HepG2 (cell line): ENCODE data around the gene TANC1. TPM values are rescaled to one million over a fixed set of nuclear protein-coding genes. Genes with fewer than 3 reads are reported as not detected.

Experiments used
- ATAC-seq: fragments of 200-7000 bp; cut with Tn5 transposase; 3 replicates; pipeline ENCODE4 v1.9.1; 2020; ENCODE audit warnings: mild to moderate bottlenecking, moderate library complexity
- BruUV-seq: library from RNA; stranded (reverse); fragments of 400-500 nt; replicated peaks from 2 replicates; lab custom pipeline; 2021; lab: Mats Ljungman, UMichigan
- CTCF ChIA-PET: fragments of 300-600 bp; formaldehyde crosslinking; extraction: SDS; loops from one replicate; lab custom pipeline; 2021; ENCODE audit warnings: low total read pairs, inconsistent platforms, low intra/inter-chr PET ratio; lab: Yijun Ruan, JAX
- POLR2A ChIA-PET: fragments of 350-600 bp; sonication (Branson Sonifier 250); formaldehyde crosslinking; loops from one replicate; lab custom pipeline; 2020; ENCODE audit warnings: antibody characterized with exemption, inconsistent platforms; lab: Yijun Ruan, JAX
- DNase-seq: peaks from one replicate; pipeline ENCODE4 v3.0.0-alpha.2; 2015; ENCODE audit warnings: low spot score
- FAIRE-seq: peaks from 3 replicates; lab custom pipeline; 2011; peaks lifted over from hg19 to GRCh38; lab: Jason Lieb, UNC
- H2AFZ ChIP-seq: one replicate; pipeline ENCODE4 v1.6.1; 2011; ENCODE audit warnings: low read length, inconsistent platforms
- H3K27ac ChIP-seq: fragments of 300-600 bp; 3 replicates; pipeline ENCODE4 v1.8.0; 2011; ENCODE audit warnings: mixed run types, mild to moderate bottlenecking, mixed read lengths, low read length, inconsistent platforms; ENCODE audit not compliant: insufficient read depth; ENCODE audit errors: extremely low read length
- H3K27me3 ChIP-seq, 2 experiments: fragments of 200-600 bp in 1 of 2; 2 replicates in 1 of 2; 3 replicates in 1 of 2; pipeline versions ENCODE4 v1.6.0 to v1.8.0; 2011; ENCODE audit warnings: low read length in 2 of 2, mild to moderate bottlenecking in 2 of 2, moderate library complexity in 2 of 2, inconsistent platforms in 1 of 2; ENCODE audit not compliant: insufficient read depth in 2 of 2, control insufficient read depth in 1 of 2
- H3K36me3 ChIP-seq, 2 experiments: fragments of 200-600 bp in 1 of 2; replicated peaks in 1 of 2; 2 replicates in 1 of 2; 3 replicates in 1 of 2; pipeline versions ENCODE4 v1.5.1 to v1.8.0; 2011; ENCODE audit warnings: low read length in 2 of 2, inconsistent platforms in 1 of 2; ENCODE audit not compliant: insufficient read depth in 2 of 2, control insufficient read depth in 1 of 2
- H3K4me1 ChIP-seq: 2 replicates; pipeline ENCODE4 v1.5.1; 2012; ENCODE audit warnings: low read length, inconsistent platforms; ENCODE audit not compliant: insufficient read depth
- H3K4me2 ChIP-seq: 2 replicates; pipeline ENCODE4 v1.6.0; 2011; ENCODE audit warnings: low read depth, low read length, inconsistent platforms
- H3K4me3 ChIP-seq, 3 experiments: fragments of 200-600 bp in 1 of 3; sonication (generic), shearing (Covaris generic) in 1 of 3; replicated peaks in 1 of 3; 2 replicates each; pipeline ENCODE4 v1.5.1; 2011 to 2016; ENCODE audit warnings: low read length in 3 of 3, inconsistent platforms in 2 of 3, low read depth in 2 of 3, mild to moderate bottlenecking in 2 of 3, control low read depth in 1 of 3, mixed read lengths in 1 of 3; ENCODE audit not compliant: insufficient read depth in 1 of 3
- H3K79me2 ChIP-seq: one replicate; pipeline ENCODE4 v1.6.1; 2011; ENCODE audit warnings: low read length, inconsistent platforms; ENCODE audit not compliant: insufficient read depth
- H3K9ac ChIP-seq: 2 replicates; pipeline ENCODE4 v1.6.0; 2011; ENCODE audit warnings: mild to moderate bottlenecking, low read depth, low read length, inconsistent platforms; ENCODE audit not compliant: insufficient read depth
- H3K9me3 ChIP-seq: 2 replicates; pipeline ENCODE4 v1.5.1; 2012; ENCODE audit warnings: mild to moderate bottlenecking, low read length
- H4K20me1 ChIP-seq: 2 replicates; pipeline ENCODE4 v1.6.0; 2011; ENCODE audit warnings: inconsistent platforms, mild to moderate bottlenecking, low read length, moderate library complexity; ENCODE audit not compliant: insufficient read depth
- ATM ChIP-seq: fragments of 450-650 bp; IDR thresholded peaks from 2 replicates; pipeline ENCODE4 v1.7.1; 2017; ENCODE audit warnings: mild to moderate bottlenecking, borderline replicate concordance
- ATRX ChIP-seq: sonication (generic); formaldehyde crosslinking; IDR thresholded peaks from 2 replicates; pipeline ENCODE4 v1.4.0; 2020; ENCODE audit warnings: missing genetic modification reagents, borderline replicate concordance
- DMAP1 ChIP-seq: IDR thresholded peaks from 2 replicates; pipeline ENCODE4 v1.6.1; 2016
- IRF2 ChIP-seq: IDR thresholded peaks from 2 replicates; pipeline ENCODE4 v1.6.1; 2018; ENCODE audit warnings: missing genetic modification reagents, missing compliant biosample characterization
- SRSF9 ChIP-seq: fragments of 200-400 bp; formaldehyde crosslinking; IDR thresholded peaks from 2 replicates; pipeline ENCODE4 v1.6.1; 2018; ENCODE audit warnings: borderline replicate concordance, mild to moderate bottlenecking, low read depth, low read length; ENCODE audit not compliant: insufficient read depth, poor library complexity, severe bottlenecking
- TBL1XR1 ChIP-seq: fragments of 150-350 bp; IDR thresholded peaks from 2 replicates; pipeline ENCODE4 v1.6.1; 2014; ENCODE audit warnings: borderline replicate concordance, low read length; ENCODE audit not compliant: partially characterized antibody
- ZNF350 ChIP-seq: sonication (generic); formaldehyde crosslinking; IDR thresholded peaks from 2 replicates; pipeline ENCODE4 v1.4.0; 2020; ENCODE audit warnings: mild to moderate bottlenecking, low read depth, missing genetic modification reagents, borderline replicate concordance
- ZSCAN12 ChIP-seq: sonication (generic); formaldehyde crosslinking; IDR thresholded peaks from 2 replicates; pipeline ENCODE4 v1.9.0; 2021; ENCODE audit warnings: mild to moderate bottlenecking, missing genetic modification reagents
- WGBS: methylation state at CpG from one replicate; pipeline ENCODE4 v1.1.6; 2017; ENCODE audit warnings: low lambda C conversion rate; 5-methylcytosine and 5-hydroxymethylcytosine counted together
- in situ Hi-C: cut with HindIII; loops from 2 replicates; pipeline ENCODE4 v1.10.0; 2017; ENCODE audit warnings: low pct_unique_long_range_greater_than_20kb; ENCODE audit not compliant: extremely low pct_ligation_motif_present
- intact Hi-C: fragments of 100-400 bp; cut with micrococcal nuclease; formaldehyde crosslinking; loops from one replicate; pipeline ENCODE4 v1.10.0; 2022; ENCODE audit not compliant: unreplicated experiment
- polyA plus RNA-seq, 8 experiments: library from polyadenylated mRNA; depleted of rRNA in 3 of 8; stranded (reverse) in 7 of 8; unstranded in 1 of 8; fragments of >200 nt; fragmentation: Illumina TruSeq in 4 of 8; extraction: Trizol in 4 of 8; gene quantifications; 2 replicates each; pipeline versions ENCODE4 v1.2.1 to v1.2.3, GENCODE V29; 2011 to 2016; ENCODE audit warnings: low read depth in 4 of 8, missing spikeins in 1 of 8, mixed read lengths in 1 of 8; ENCODE audit not compliant: insufficient read depth in 1 of 8
- total RNA-seq, 5 experiments: library from RNA; depleted of rRNA; stranded (reverse); fragments of >200 nt; fragmentation: Illumina TruSeq; extraction: Trizol; gene quantifications; 2 replicates each; pipeline ENCODE4 v1.2.3, GENCODE V29; 2016; ENCODE audit warnings: low read depth in 1 of 5
- TF ChIP-seq, protein P1 (sequence below): sonication (generic); formaldehyde crosslinking; IDR thresholded peaks from 2 replicates; pipeline ENCODE4 v1.4.0; 2020; ENCODE audit warnings: missing genetic modification reagents
- TF ChIP-seq, protein P2 (sequence below): sonication (generic); formaldehyde crosslinking; IDR thresholded peaks from 2 replicates; pipeline ENCODE4 v1.4.0; 2020; ENCODE audit warnings: missing genetic modification reagents, mild to moderate bottlenecking, borderline replicate concordance
- TF ChIP-seq, protein P3 (sequence below): IDR thresholded peaks from 2 replicates; pipeline ENCODE4 v1.6.1; 2016; ENCODE audit warnings: mild to moderate bottlenecking

The TANC1 gene
- total and polyA plus RNA-seq, 2 of the 13 experiments (the other 11 are each of a cell fraction or from before 2014, with no cell fraction given) = 2.3 to 5.6 TPM

DNA sequence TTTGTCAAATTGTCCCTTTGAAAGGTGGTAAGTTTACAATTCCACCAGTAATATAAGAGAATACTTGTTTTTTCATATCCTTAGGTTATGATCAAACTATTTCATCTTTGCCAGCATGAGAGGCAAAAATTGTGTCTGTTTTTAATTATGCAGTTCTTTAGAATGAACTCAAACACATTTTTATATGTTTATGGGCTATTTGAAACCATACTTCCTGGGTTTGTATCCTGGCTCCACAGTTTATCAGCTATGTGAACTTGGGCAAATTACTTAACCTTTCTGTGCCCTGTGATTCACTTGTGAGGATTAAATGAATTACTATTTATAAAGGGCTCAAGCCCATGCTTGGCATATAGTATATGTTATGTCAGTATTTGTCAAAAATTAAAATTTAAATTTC lies 109.4 kb downstream of the TANC1 start:
- Histone ChIP-seq H2AFZ (no peak overlapping the region), H3K9ac (no peak overlapping the region), H3K79me2 (no peaks in the 10 kb centered on the region), H3K4me3 (no peak overlapping the region), H3K9me3 (no peaks in the 10 kb centered on the region), H3K4me2 (no peak overlapping the region), H3K27me3 (no peaks in the 10 kb centered on the region), H3K27ac (no peak overlapping the region), H3K4me1 (no peaks in the 10 kb centered on the region), H4K20me1 (no peaks in the 10 kb centered on the region), H3K36me3 (no peaks in the 10 kb centered on the region)
- in situ Hi-C loops = no loop called here
- ATAC-seq (no peak), FAIRE-seq (no peak), DNase-seq (no peak)
- no TSS peak for BruUV-seq
- TF ChIP-seq ZNF350 (CRISPR knock-in tag) = no peak
- no peak for TF ChIP-seq IRF2 (CRISPR knock-in tag)
- TF ChIP-seq, protein P1, sequence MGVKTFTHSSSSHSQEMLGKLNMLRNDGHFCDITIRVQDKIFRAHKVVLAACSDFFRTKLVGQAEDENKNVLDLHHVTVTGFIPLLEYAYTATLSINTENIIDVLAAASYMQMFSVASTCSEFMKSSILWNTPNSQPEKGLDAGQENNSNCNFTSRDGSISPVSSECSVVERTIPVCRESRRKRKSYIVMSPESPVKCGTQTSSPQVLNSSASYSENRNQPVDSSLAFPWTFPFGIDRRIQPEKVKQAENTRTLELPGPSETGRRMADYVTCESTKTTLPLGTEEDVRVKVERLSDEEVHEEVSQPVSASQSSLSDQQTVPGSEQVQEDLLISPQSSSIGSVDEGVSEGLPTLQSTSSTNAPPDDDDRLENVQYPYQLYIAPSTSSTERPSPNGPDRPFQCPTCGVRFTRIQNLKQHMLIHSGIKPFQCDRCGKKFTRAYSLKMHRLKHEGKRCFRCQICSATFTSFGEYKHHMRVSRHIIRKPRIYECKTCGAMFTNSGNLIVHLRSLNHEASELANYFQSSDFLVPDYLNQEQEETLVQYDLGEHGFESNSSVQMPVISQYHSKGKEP = no peak
- no peak for TF ChIP-seq SRSF9
- no peak for TF ChIP-seq ATM
- ChIA-PET CTCF (no interaction called here), POLR2A (no interaction called here)
- intact Hi-C loops = no loop called here

DNA sequence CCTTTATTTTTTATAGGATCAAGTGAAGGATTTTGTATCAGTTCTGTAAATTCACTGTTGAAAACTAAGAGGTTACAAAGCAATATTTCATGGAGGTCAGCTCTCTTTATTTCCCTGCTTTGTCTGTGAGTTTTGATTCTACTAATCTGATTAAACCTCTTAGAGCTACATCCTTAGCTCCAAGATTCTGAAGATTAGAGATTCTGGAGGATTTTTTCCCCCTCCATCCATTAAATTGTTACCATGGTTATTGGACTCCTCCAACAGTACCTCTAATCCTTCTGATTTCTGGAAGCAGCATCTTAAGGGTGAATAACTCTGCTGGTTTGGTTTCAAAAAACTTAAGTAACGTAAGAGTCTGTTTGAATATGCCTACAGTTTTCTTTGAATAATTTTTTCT lies 110.0 kb downstream of the TANC1 start:
- no TSS peak for BruUV-seq
- 54% methylated on average over 1 of the region's 1 CpG for WGBS
- TF ChIP-seq, protein P2, sequence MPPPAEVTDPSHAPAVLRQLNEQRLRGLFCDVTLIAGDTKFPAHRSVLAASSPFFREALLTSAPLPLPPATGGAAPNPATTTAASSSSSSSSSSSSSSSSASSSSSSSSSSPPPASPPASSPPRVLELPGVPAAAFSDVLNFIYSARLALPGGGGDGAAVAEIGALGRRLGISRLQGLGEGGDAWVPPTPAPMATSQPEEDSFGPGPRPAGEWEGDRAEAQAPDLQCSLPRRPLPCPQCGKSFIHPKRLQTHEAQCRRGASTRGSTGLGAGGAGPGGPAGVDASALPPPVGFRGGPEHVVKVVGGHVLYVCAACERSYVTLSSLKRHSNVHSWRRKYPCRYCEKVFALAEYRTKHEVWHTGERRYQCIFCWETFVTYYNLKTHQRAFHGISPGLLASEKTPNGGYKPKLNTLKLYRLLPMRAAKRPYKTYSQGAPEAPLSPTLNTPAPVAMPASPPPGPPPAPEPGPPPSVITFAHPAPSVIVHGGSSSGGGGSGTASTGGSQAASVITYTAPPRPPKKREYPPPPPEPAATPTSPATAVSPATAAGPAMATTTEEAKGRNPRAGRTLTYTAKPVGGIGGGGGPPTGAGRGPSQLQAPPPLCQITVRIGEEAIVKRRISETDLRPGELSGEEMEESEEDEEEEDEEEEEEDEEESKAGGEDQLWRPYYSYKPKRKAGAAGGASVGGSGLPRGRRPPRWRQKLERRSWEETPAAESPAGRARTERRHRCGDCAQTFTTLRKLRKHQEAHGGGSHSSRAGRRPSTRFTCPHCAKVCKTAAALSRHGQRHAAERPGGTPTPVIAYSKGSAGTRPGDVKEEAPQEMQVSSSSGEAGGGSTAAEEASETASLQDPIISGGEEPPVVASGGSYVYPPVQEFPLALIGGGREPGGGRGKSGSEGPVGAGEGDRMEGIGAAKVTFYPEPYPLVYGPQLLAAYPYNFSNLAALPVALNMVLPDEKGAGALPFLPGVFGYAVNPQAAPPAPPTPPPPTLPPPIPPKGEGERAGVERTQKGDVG (CRISPR knock-in tag) = no peak
- TF ChIP-seq ZSCAN12 (CRISPR knock-in tag) = no peak
- no peak for TF ChIP-seq TBL1XR1
- no peak for TF ChIP-seq ATRX (CRISPR knock-in tag)
- TF ChIP-seq, protein P3, sequence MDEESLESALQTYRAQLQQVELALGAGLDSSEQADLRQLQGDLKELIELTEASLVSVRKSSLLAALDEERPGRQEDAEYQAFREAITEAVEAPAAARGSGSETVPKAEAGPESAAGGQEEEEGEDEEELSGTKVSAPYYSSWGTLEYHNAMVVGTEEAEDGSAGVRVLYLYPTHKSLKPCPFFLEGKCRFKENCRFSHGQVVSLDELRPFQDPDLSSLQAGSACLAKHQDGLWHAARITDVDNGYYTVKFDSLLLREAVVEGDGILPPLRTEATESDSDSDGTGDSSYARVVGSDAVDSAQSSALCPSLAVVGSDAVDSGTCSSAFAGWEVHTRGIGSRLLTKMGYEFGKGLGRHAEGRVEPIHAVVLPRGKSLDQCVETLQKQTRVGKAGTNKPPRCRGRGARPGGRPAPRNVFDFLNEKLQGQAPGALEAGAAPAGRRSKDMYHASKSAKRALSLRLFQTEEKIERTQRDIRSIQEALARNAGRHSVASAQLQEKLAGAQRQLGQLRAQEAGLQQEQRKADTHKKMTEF = no peak
- no peak for TF ChIP-seq DMAP1 (CRISPR knock-in tag)

More for the DNA sequence above, 110.0 kb downstream of the TANC1 start:
- ATAC-seq (no peak), DNase-seq (no peak), FAIRE-seq (no peak)
- Histone ChIP-seq H3K27ac (no peak overlapping the region), H4K20me1 (no peaks in the 10 kb centered on the region), H3K36me3 (no peaks in the 10 kb centered on the region), H3K79me2 (no peaks in the 10 kb centered on the region), H3K9me3 (no peaks in the 10 kb centered on the region), H3K4me3 (no peak overlapping the region), H3K4me2 (no peak overlapping the region), H3K27me3 (no peaks in the 10 kb centered on the region), H3K4me1 (no peaks in the 10 kb centered on the region), H2AFZ (no peak overlapping the region), H3K9ac (no peak overlapping the region)
- intact Hi-C loops (no loop called here), in situ Hi-C loops (no loop called here)
- ChIA-PET POLR2A (no interaction called here), CTCF (no interaction called here)
